Measurements from ENCODE around the gene SORCS2.

DNA sequence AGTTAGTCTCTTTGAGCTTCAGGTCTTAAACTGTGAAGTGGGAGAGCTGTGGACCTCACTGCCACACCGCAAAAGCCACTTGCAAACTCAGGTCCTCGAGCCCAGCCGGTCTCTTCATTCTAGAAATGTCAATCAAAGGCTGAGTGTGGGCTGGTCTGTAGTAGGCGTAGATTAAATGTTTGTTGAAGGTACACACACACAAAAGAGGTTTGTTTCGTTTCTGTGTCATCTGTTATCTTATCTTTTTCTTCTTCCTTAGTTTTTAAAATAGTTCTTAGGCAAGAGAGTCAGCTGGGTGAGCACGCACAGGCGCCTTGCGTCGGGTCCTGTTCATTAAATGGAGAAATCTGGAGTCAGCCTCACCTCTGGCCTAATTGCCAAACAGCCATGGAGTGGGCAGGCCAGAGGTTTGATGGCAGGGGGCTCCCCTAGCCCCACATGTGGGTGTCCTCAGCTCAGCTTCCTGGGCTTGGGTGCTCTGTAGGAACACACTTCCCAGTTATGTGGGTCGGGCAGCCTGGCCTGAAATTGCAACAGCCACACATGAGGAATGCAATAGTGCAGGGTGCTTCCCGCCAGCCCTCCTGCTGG lies 243.2 kb downstream of the SORCS2 start:
- TF ChIP-seq, protein P1, sequence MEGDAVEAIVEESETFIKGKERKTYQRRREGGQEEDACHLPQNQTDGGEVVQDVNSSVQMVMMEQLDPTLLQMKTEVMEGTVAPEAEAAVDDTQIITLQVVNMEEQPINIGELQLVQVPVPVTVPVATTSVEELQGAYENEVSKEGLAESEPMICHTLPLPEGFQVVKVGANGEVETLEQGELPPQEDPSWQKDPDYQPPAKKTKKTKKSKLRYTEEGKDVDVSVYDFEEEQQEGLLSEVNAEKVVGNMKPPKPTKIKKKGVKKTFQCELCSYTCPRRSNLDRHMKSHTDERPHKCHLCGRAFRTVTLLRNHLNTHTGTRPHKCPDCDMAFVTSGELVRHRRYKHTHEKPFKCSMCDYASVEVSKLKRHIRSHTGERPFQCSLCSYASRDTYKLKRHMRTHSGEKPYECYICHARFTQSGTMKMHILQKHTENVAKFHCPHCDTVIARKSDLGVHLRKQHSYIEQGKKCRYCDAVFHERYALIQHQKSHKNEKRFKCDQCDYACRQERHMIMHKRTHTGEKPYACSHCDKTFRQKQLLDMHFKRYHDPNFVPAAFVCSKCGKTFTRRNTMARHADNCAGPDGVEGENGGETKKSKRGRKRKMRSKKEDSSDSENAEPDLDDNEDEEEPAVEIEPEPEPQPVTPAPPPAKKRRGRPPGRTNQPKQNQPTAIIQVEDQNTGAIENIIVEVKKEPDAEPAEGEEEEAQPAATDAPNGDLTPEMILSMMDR (IDR thresholded peaks at IDR 0.05; ENCODE audit: low read depth, low read length, poor library complexity, severe bottlenecking): no peak
- no peak for TF ChIP-seq EZH2phosphoT487 (IDR thresholded peaks at IDR 0.05; ENCODE audit: borderline replicate concordance, low read length)

Data from DOHH2 (cell line).